Epithelial cell of proximal tubule (primary cell): ENCODE data around the gene CAMK1G. TPM values are rescaled to one million over a fixed set of nuclear protein-coding genes. Genes with fewer than 3 reads are reported as not detected.
A peak's percentile ranks its signal among the peaks of the same experiment; 100 is the strongest.

ENCODE experiments used
- DNase-seq: peaks from one replicate; pipeline ENCODE4 v3.0.0-alpha.2; 2011; ENCODE audit warnings: low read depth
- H3K4me3 ChIP-seq: 2 replicates; pipeline ENCODE4 v1.5.1; 2011; ENCODE audit warnings: low read depth, mild to moderate bottlenecking, low read length
- CTCF ChIP-seq: conservative IDR thresholded peaks from 2 replicates; pipeline ENCODE4 v1.5.1; 2012; ENCODE audit warnings: low read depth, mild to moderate bottlenecking, low read length
- total RNA-seq: library from RNA; depleted of rRNA; stranded (reverse); fragments of >200 nt; gene quantifications from 2 replicates; pipeline ENCODE4 v1.2.3, GENCODE V29; 2015

Gene CAMK1G
- total RNA-seq, 1 donor from 2014 or later = 0.23 TPM

DNA sequence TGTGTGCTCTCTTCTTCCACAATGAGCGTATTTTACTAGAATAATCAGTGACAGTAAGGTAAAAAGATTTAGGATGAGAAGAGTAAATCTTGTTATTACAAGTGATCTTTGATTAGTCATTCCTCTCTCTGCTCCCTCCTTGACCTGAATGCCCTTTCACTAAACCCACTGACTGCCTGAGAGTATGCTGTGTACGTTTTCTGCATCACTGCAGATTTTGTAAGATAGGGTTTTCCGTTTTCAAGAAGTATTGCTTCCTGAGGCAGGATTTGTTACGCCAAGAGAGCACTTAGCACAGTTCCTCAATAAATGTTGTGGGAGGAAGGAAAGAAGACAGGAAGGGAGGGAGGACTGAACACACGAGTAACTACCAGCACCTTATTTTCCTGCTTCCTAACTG lies 76.4 kb downstream of the CAMK1G start:
- no peak for TF ChIP-seq CTCF
- H3K4me3 ChIP-seq = no peak overlapping the region
- peak; percentile 91 for DNase-seq

- no peak for DNase-seq
- TF ChIP-seq CTCF = no peak
- H3K4me3 ChIP-seq = no peak overlapping the region
Observed at GRCh38 chr1:209661071-209661470, 77.6 kb downstream of the CAMK1G start.

GRCh38 chr1:209662879-209663327 lies 79.4 kb downstream of the CAMK1G start:
- DNase-seq = no peak
- H3K4me3 ChIP-seq = no peak overlapping the region
- TF ChIP-seq CTCF = no peak

Other genes starting within 250 kb of the CAMK1G start
- gene LAMB3, start 68.7 kb downstream of the CAMK1G start, total RNA-seq = 65.5 and 72.0 TPM in 2 replicates
- gene G0S2, start 91.7 kb downstream of the CAMK1G start, total RNA-seq = 12.9 and 41.0 TPM in 2 replicates
- 0.75 TPM in 1 of 2 replicates, not detected in the other for gene HSD11B1, start 121.1 kb downstream of the CAMK1G start, total RNA-seq
- gene TRAF3IP3, start 172.3 kb downstream of the CAMK1G start, total RNA-seq = not detected in 2 replicates
- gene C1orf74, start 200.8 kb downstream of the CAMK1G start, total RNA-seq = 3.3 and 4.4 TPM in 2 replicates
- 12.9 and 43.8 TPM in 2 replicates for gene IRF6, start 222.4 kb downstream of the CAMK1G start, total RNA-seq
- gene UTP25, start 244.3 kb downstream of the CAMK1G start, total RNA-seq = 7.5 and 10.9 TPM in 2 replicates